Retinal pigment epithelial cell (primary cell): ENCODE data around the gene KIF16B.

Experiments used
- DNase-seq: peaks from one replicate; pipeline ENCODE4 v3.0.0-alpha.2; 2010; ENCODE audit warnings: low read depth
- H3K4me3 ChIP-seq: 2 replicates; pipeline ENCODE4 v1.5.1; 2011; ENCODE audit warnings: mild to moderate bottlenecking, low read length, control low read depth, moderate library complexity
- CTCF ChIP-seq: conservative IDR thresholded peaks from 2 replicates; pipeline ENCODE4 v1.5.1; 2011; ENCODE audit warnings: low read depth, low read length, control low read depth, inconsistent platforms

Gene KIF16B

GRCh38 chr20:16493486-16493885 is 79.8 kb downstream of the KIF16B start:
- no peak for TF ChIP-seq CTCF
- DNase-seq: no peak
- H3K4me3 ChIP-seq: no peak overlapping the region

- H3K4me3 ChIP-seq: no peak overlapping the region
- no peak for DNase-seq
- no peak for TF ChIP-seq CTCF
These were observed 81.8 kb downstream of the KIF16B start for GRCh38 chr20:16491294-16491905.

GRCh38 chr20:16490696-16491095 is 82.6 kb downstream of the KIF16B start:
- no peak overlapping the region for H3K4me3 ChIP-seq
- DNase-seq: peak; percentile 53
- TF ChIP-seq CTCF: no peak

GRCh38 chr20:16488616-16489015 is 84.6 kb downstream of the KIF16B start:
- no peak for DNase-seq
- TF ChIP-seq CTCF: no peak
- no peak overlapping the region for H3K4me3 ChIP-seq

- DNase-seq: no peak
- TF ChIP-seq CTCF: no peak
These were observed 85.2 kb downstream of the KIF16B start for GRCh38 chr20:16488086-16488485.

GRCh38 chr20:16486532-16486931 is 86.7 kb downstream of the KIF16B start:
- no peak overlapping the region for H3K4me3 ChIP-seq
- no peak for DNase-seq
- no peak for TF ChIP-seq CTCF

More at GRCh38 chr20:16488086-16488485, 85.2 kb downstream of the KIF16B start:
- no peak overlapping the region for H3K4me3 ChIP-seq

- no peak overlapping the region for H3K4me3 ChIP-seq
- DNase-seq: no peak
- TF ChIP-seq CTCF: no peak
These were observed 87.8 kb downstream of the KIF16B start for GRCh38 chr20:16485401-16485800.
